ENCODE results near the gene ZNF385B. TPM values are rescaled to one million over a fixed set of nuclear protein-coding genes. Genes with fewer than 3 reads are reported as not detected.

ZNF385B gene
- total RNA-seq, 2 experiments from 2014 or later: 113 to 178 TPM

GRCh38 chr2:179574061-179574519 lies 287.3 kb downstream of the ZNF385B start:
- no peaks in the 10 kb centered on the region for H3K9me2 ChIP-seq (ENCODE audit: insufficient read depth, low read length)
- no peak overlapping the region for H3K4me2 ChIP-seq (ENCODE audit: low read length)
- no peak for DNase-seq (ENCODE audit: low spot score)
- H3K36me3 ChIP-seq (ENCODE audit: insufficient read depth, low read length): peaks cover 45% of the 10 kb centered on the region
- no peaks in the 10 kb centered on the region for H4K20me1 ChIP-seq (ENCODE audit: insufficient read depth, low read length)
- H3K4me3 ChIP-seq (ENCODE audit: low read depth, low read length, poor library complexity, severe bottlenecking): no peak overlapping the region
- CTCF ChIA-PET (ENCODE audit: unreplicated experiment): no interaction called here
- intact Hi-C loops (cut with micrococcal nuclease; ENCODE audit: unreplicated experiment): no loop called here
- H2AFZ ChIP-seq (ENCODE audit: low read length): no peak overlapping the region
- POLR2A ChIA-PET: no interaction called here
- TF ChIP-seq CTCF (conservative IDR thresholded peaks at IDR 0.05; ENCODE audit: low read length) (no peak), EZH2phosphoT487 (IDR thresholded peaks at IDR 0.05; ENCODE audit: borderline replicate concordance, low read depth, low read length) (no peak)
- H3K4me1 ChIP-seq (ENCODE audit: insufficient read depth, low read length, poor library complexity, severe bottlenecking): no peaks in the 10 kb centered on the region
- no peaks in the 10 kb centered on the region for H3K9me3 ChIP-seq (ENCODE audit: low read length)
- no peak overlapping the region for H3K27ac ChIP-seq (ENCODE audit: low read depth, low read length, poor library complexity, severe bottlenecking)
- no TSS peak for BruUV-seq (replicated peaks)
- no peaks in the 10 kb centered on the region for H3K79me2 ChIP-seq (ENCODE audit: insufficient read depth, low read depth, low read length)

- BruUV-seq (replicated peaks): no TSS peak
- TF ChIP-seq CTCF (conservative IDR thresholded peaks at IDR 0.05; ENCODE audit: low read length): no peak
- TF ChIP-seq EZH2phosphoT487 (IDR thresholded peaks at IDR 0.05; ENCODE audit: borderline replicate concordance, low read depth, low read length): no peak
- Histone ChIP-seq H3K9me2 (ENCODE audit: insufficient read depth, low read length) (no peaks in the 10 kb centered on the region), H4K20me1 (ENCODE audit: insufficient read depth, low read length) (no peaks in the 10 kb centered on the region), H3K36me3 (ENCODE audit: insufficient read depth, low read length) (peaks cover 42% of the 10 kb centered on the region), H3K27ac (ENCODE audit: low read depth, low read length, poor library complexity, severe bottlenecking) (no peak overlapping the region), H3K79me2 (ENCODE audit: insufficient read depth, low read depth, low read length) (no peaks in the 10 kb centered on the region), H2AFZ (ENCODE audit: low read length) (no peak overlapping the region), H3K4me1 (ENCODE audit: insufficient read depth, low read length, poor library complexity, severe bottlenecking) (no peaks in the 10 kb centered on the region), H3K9me3 (ENCODE audit: low read length) (no peaks in the 10 kb centered on the region), H3K4me2 (ENCODE audit: low read length) (no peak overlapping the region), H3K4me3 (ENCODE audit: low read depth, low read length, poor library complexity, severe bottlenecking) (no peak overlapping the region)
- ChIA-PET POLR2A (interaction anchor here (0.6 kb wide), 1 partner anchor 317 kb away, joined by 3 read pairs; no protein-coding TSS in a partner anchor), CTCF (ENCODE audit: unreplicated experiment) (no interaction called here)
- intact Hi-C loops (cut with micrococcal nuclease; ENCODE audit: unreplicated experiment): no loop called here
- no peak for DNase-seq (ENCODE audit: low spot score)
Measured at GRCh38 chr2:179572544-179572943, 288.9 kb downstream of the ZNF385B start.

- no peaks in the 10 kb centered on the region for H3K4me1 ChIP-seq (ENCODE audit: insufficient read depth, low read length, poor library complexity, severe bottlenecking)
- BruUV-seq (replicated peaks): no TSS peak
Measured at GRCh38 chr2:179571721-179572120, 289.7 kb downstream of the ZNF385B start.

More at GRCh38 chr2:179571721-179572120, 289.7 kb downstream of the ZNF385B start:
- H3K36me3 ChIP-seq (ENCODE audit: insufficient read depth, low read length): peaks cover 39% of the 10 kb centered on the region
- no peak overlapping the region for H3K4me2 ChIP-seq (ENCODE audit: low read length)
- H3K9me2 ChIP-seq (ENCODE audit: insufficient read depth, low read length): no peaks in the 10 kb centered on the region
- TF ChIP-seq EZH2phosphoT487 (IDR thresholded peaks at IDR 0.05; ENCODE audit: borderline replicate concordance, low read depth, low read length): no peak
- no peak for TF ChIP-seq CTCF (conservative IDR thresholded peaks at IDR 0.05; ENCODE audit: low read length)
- H3K4me3 ChIP-seq (ENCODE audit: low read depth, low read length, poor library complexity, severe bottlenecking): no peak overlapping the region
- no peaks in the 10 kb centered on the region for H3K9me3 ChIP-seq (ENCODE audit: low read length)
- H3K79me2 ChIP-seq (ENCODE audit: insufficient read depth, low read depth, low read length): no peaks in the 10 kb centered on the region
- DNase-seq (ENCODE audit: low spot score): no peak
- ChIA-PET POLR2A (interaction anchor here (1.4 kb wide), 1 partner anchor 10 kb away, joined by 4 read pairs; no protein-coding TSS in a partner anchor), CTCF (ENCODE audit: unreplicated experiment) (no interaction called here)
- no peaks in the 10 kb centered on the region for H4K20me1 ChIP-seq (ENCODE audit: insufficient read depth, low read length)
- intact Hi-C loops (cut with micrococcal nuclease; ENCODE audit: unreplicated experiment): no loop called here
- H3K27ac ChIP-seq (ENCODE audit: low read depth, low read length, poor library complexity, severe bottlenecking): no peak overlapping the region
- H2AFZ ChIP-seq (ENCODE audit: low read length): no peak overlapping the region

Measured in OCI-LY7 (cell line).